H9 (cell line): ENCODE results near the gene EHBP1. TPM values are rescaled to one million over a fixed set of nuclear protein-coding genes. Genes with fewer than 3 reads are reported as not detected.

Experiments
- DNase-seq: peaks from one replicate; pipeline ENCODE4 v3.0.0-alpha.2; 2017
- H2AFZ ChIP-seq: one replicate; pipeline ENCODE4 v1.6.1; 2013; ENCODE audit warnings: mild to moderate bottlenecking, low read length, control low read depth, moderate library complexity
- H2AK5ac ChIP-seq: 2 replicates; pipeline ENCODE4 v1.6.1; 2013; ENCODE audit warnings: low read length, control low read depth, mixed read lengths; ENCODE audit not compliant: insufficient read length
- H2BK120ac ChIP-seq: one replicate; pipeline ENCODE4 v1.6.1; 2013; ENCODE audit warnings: low read depth, mild to moderate bottlenecking, low read length, control low read depth, inconsistent platforms; ENCODE audit not compliant: poor library complexity, severe bottlenecking
- H2BK12ac ChIP-seq: 2 replicates; pipeline ENCODE4 v1.6.1; 2013; ENCODE audit warnings: low read length, control low read depth, mixed read lengths, low read depth; ENCODE audit not compliant: insufficient read length
- H2BK15ac ChIP-seq: 2 replicates; pipeline ENCODE4 v1.6.1; 2013; ENCODE audit warnings: low read depth, low read length, control low read depth
- H2BK20ac ChIP-seq: one replicate; pipeline ENCODE4 v1.6.1; 2013; ENCODE audit warnings: low read depth, mild to moderate bottlenecking, low read length, control low read depth, inconsistent platforms; ENCODE audit not compliant: poor library complexity, severe bottlenecking
- H2BK5ac ChIP-seq: 2 replicates; pipeline ENCODE4 v1.6.1; 2013; ENCODE audit warnings: low read length, control low read depth, mixed read lengths; ENCODE audit not compliant: insufficient read length
- H3K14ac ChIP-seq: 2 replicates; pipeline ENCODE4 v1.6.1; 2013; ENCODE audit warnings: low read length, control low read depth; ENCODE audit not compliant: insufficient read depth
- H3K18ac ChIP-seq: 2 replicates; pipeline ENCODE4 v1.6.1; 2013; ENCODE audit warnings: low read depth, mild to moderate bottlenecking, mixed read lengths, low read length, control low read depth; ENCODE audit not compliant: insufficient read length
- H3K23ac ChIP-seq: 2 replicates; pipeline ENCODE4 v1.6.1; 2013; ENCODE audit warnings: low read length, control low read depth, mixed read lengths, low read depth; ENCODE audit not compliant: insufficient read length
- H3K23me2 ChIP-seq: 2 replicates; pipeline ENCODE4 v1.6.1; 2013; ENCODE audit warnings: low read depth, mild to moderate bottlenecking, mixed read lengths, low read length, control low read depth; ENCODE audit not compliant: insufficient read length, poor library complexity, severe bottlenecking
- H3K27ac ChIP-seq: 2 replicates; pipeline ENCODE4 v1.5.1; 2013; ENCODE audit warnings: low read length, control low read depth, mixed read lengths, low read depth; ENCODE audit not compliant: insufficient read length
- H3K27me3 ChIP-seq: 2 replicates; pipeline ENCODE4 v1.6.1; 2013; ENCODE audit warnings: low read length, control low read depth, inconsistent platforms; ENCODE audit not compliant: insufficient read depth
- H3K4ac ChIP-seq: 2 replicates; pipeline ENCODE4 v1.6.1; 2013; ENCODE audit warnings: low read depth, mild to moderate bottlenecking, control low read depth, inconsistent platforms, low read length, moderate library complexity
- H3K4me1 ChIP-seq: 2 replicates; pipeline ENCODE4 v1.6.1; 2013; ENCODE audit warnings: low read length, control low read depth, inconsistent platforms; ENCODE audit not compliant: insufficient read depth
- H3K4me2 ChIP-seq: 2 replicates; pipeline ENCODE4 v1.6.1; 2013; ENCODE audit warnings: low read length, control low read depth, mixed read lengths; ENCODE audit not compliant: insufficient read length, insufficient read depth
- H3K56ac ChIP-seq: 2 replicates; pipeline ENCODE4 v1.6.1; 2013; ENCODE audit warnings: low read depth, mild to moderate bottlenecking, mixed read lengths, low read length, control low read depth; ENCODE audit not compliant: insufficient read length
- H3K79me1 ChIP-seq: 2 replicates; pipeline ENCODE4 v1.6.1; 2013; ENCODE audit warnings: low read depth, mild to moderate bottlenecking, moderate library complexity, low read length, control low read depth, inconsistent platforms; ENCODE audit not compliant: insufficient read depth, poor library complexity, severe bottlenecking
- H3K79me2 ChIP-seq: 2 replicates; pipeline ENCODE4 v1.6.1; 2013; ENCODE audit warnings: low read length, control low read depth, inconsistent platforms; ENCODE audit not compliant: insufficient read depth
- H3K9ac ChIP-seq: 2 replicates; pipeline ENCODE4 v1.6.1; 2013; ENCODE audit warnings: low read length, control low read depth, mixed read lengths; ENCODE audit not compliant: insufficient read length; ENCODE audit errors: extremely low read depth
- H3K9me3 ChIP-seq: one replicate; pipeline ENCODE4 v1.6.1; 2013; ENCODE audit warnings: low read depth, low read length, inconsistent platforms; ENCODE audit not compliant: control insufficient read depth
- H3T11ph ChIP-seq: one replicate; pipeline ENCODE4 v1.6.1; 2013; ENCODE audit warnings: mild to moderate bottlenecking, low read length, control low read depth, inconsistent platforms
- H4K20me1 ChIP-seq: one replicate; pipeline ENCODE4 v1.6.1; 2013; ENCODE audit not compliant: control insufficient read depth, insufficient read length, insufficient read depth
- H4K5ac ChIP-seq: 2 replicates; pipeline ENCODE4 v1.6.1; 2013; ENCODE audit warnings: low read depth, mild to moderate bottlenecking, mixed read lengths, low read length, control low read depth; ENCODE audit not compliant: insufficient read length
- H4K8ac ChIP-seq: replicated peaks from 2 replicates; pipeline ENCODE4 v1.6.1; 2013; ENCODE audit warnings: low read length, control low read depth, mixed read lengths, low read depth; ENCODE audit not compliant: insufficient read length
- H4K91ac ChIP-seq: 2 replicates; pipeline ENCODE4 v1.6.1; 2013; ENCODE audit warnings: low read depth, mild to moderate bottlenecking, moderate library complexity, mixed read lengths, low read length, control low read depth; ENCODE audit not compliant: insufficient read length
- H3K27ac Mint-ChIP-seq, 3 experiments: 2 replicates in 2 of 3; 3 replicates in 1 of 3; pipeline ENCODE4 v1.8.0; 2020 to 2021; ENCODE audit warnings: mixed read lengths in 3 of 3, mild to moderate bottlenecking in 1 of 3, moderate library complexity in 1 of 3
- H3K27me3 Mint-ChIP-seq: 2 replicates; pipeline ENCODE4 v1.8.0; 2021; ENCODE audit warnings: low read depth, mild to moderate bottlenecking, moderate library complexity, mixed read lengths
- H3K36me3 Mint-ChIP-seq, 3 experiments: 2 replicates in 2 of 3; 3 replicates in 1 of 3; pipeline ENCODE4 v1.8.0; 2020 to 2021; ENCODE audit warnings: low read depth in 3 of 3, mixed read lengths in 3 of 3; ENCODE audit not compliant: insufficient read depth in 1 of 3
- H3K4me1 Mint-ChIP-seq, 2 experiments: 2 replicates each; pipeline ENCODE4 v1.8.0; 2020; ENCODE audit warnings: mixed read lengths in 2 of 2
- H3K4me3 Mint-ChIP-seq, 2 experiments: 2 replicates in 1 of 2; 3 replicates in 1 of 2; pipeline ENCODE4 v1.8.0; 2020 to 2021; ENCODE audit warnings: mild to moderate bottlenecking in 2 of 2, mixed read lengths in 2 of 2, moderate library complexity in 1 of 2
- H3K9me3 Mint-ChIP-seq, 2 experiments: 2 replicates in 1 of 2; 3 replicates in 1 of 2; pipeline ENCODE4 v1.8.0; 2020; ENCODE audit warnings: mild to moderate bottlenecking in 2 of 2, mixed read lengths in 2 of 2, moderate library complexity in 1 of 2
- CTCF ChIP-seq: fragments of 200-600 bp; sonication (generic); conservative IDR thresholded peaks from 3 replicates; pipeline ENCODE4 v1.8.0; 2021; ENCODE audit warnings: antibody characterized with exemption, mild to moderate bottlenecking
- WGBS: extraction: QIAGEN DNeasy Blood & Tissue Kit; methylation state at CpG from one replicate; pipeline ENCODE4 v1.1.7; 2013; ENCODE audit warnings: missing lambda C conversion rate, low lambda C conversion rate, mixed read lengths; ENCODE audit not compliant: insufficient read length; ENCODE audit errors: extremely low coverage; 5-methylcytosine and 5-hydroxymethylcytosine counted together
- long read RNA-seq: library from polyadenylated mRNA; unstranded; transcript quantifications from one replicate; pipeline ENCODE4 v2.0.0, GENCODE V29; 2020
- total RNA-seq: library from RNA; stranded (reverse); gene quantifications from 2 replicates; pipeline ENCODE4 v1.2.1, GENCODE V29; 2021

EHBP1 gene
- 32.4 and 35.6 TPM in 2 replicates for total RNA-seq
- long read RNA-seq, transcript EHBP1-204 (9 exons, 1,311 nt) = major isoform, 5 of 40 reads
- long read RNA-seq, partial matches to known transcripts = 20 of 40 reads
- long read RNA-seq, other reads (novel, unspliced or antisense) = 14 of 40 reads

GRCh38 chr2:62705007-62705829 is at the start of gene EHBP1:
TSS of gene EHBP1 (plus strand) at chr2:62705713. CDS start at chr2:62707192, 1,479 bp downstream.
- H2AFZ ChIP-seq = peak within 1 kb of the TSS; percentile 26
- no peaks in the 10 kb centered on the region; the same call in 1 of the 2 replicates for H3K4me1 ChIP-seq
- H3K4me2 ChIP-seq = peak within 1 kb of the TSS; percentile 89
- peak within 1 kb of the TSS; percentile 56 for H3K9ac ChIP-seq
- DNase-seq = peak; percentile 98
- H2BK120ac ChIP-seq = no peak within 1 kb of the TSS
- Mint-ChIP-seq H3K27me3 (no peaks in the 10 kb centered on the region), H3K4me3 (peak within 1 kb of the TSS; percentile 82 to 96), H3K27ac (peak within 1 kb of the TSS; percentile 36 to 97 (median 95)), H3K4me1 (peaks cover 28 to 29% of the 10 kb centered on the region in 2 experiments), H3K36me3 (peaks cover 5 to 10% (median 9%) of the 10 kb centered on the region in 3 experiments; a peak in 6 of 7 replicates), H3K9me3 (no peaks in the 10 kb centered on the region)
- no peak within 1 kb of the TSS for H3K23ac ChIP-seq
- H3K4ac ChIP-seq = no peak within 1 kb of the TSS
- no peaks in the 10 kb centered on the region for H4K20me1 ChIP-seq
- H3K79me2 ChIP-seq = peaks cover 5% of the 10 kb centered on the region; the same call in 1 of the 2 replicates
- peak within 1 kb of the TSS; percentile 23 for H3K18ac ChIP-seq
- no peak within 1 kb of the TSS for H4K5ac ChIP-seq
- no peak within 1 kb of the TSS for H4K91ac ChIP-seq
- no peak within 1 kb of the TSS for H2BK5ac ChIP-seq
- H3T11ph ChIP-seq = no peak within 1 kb of the TSS
- H3K27me3 ChIP-seq = no peaks in the 10 kb centered on the region
- H3K79me1 ChIP-seq = no peaks in the 10 kb centered on the region
- H2BK12ac ChIP-seq = no peak within 1 kb of the TSS
- no peak within 1 kb of the TSS for H3K27ac ChIP-seq
- H2BK20ac ChIP-seq = no peak within 1 kb of the TSS
- TF ChIP-seq CTCF = no peak
- WGBS = no CpG with 5 or more reads among the region's 45 CpGs
- H2AK5ac ChIP-seq = no peak within 1 kb of the TSS
- H4K8ac ChIP-seq = no peak within 1 kb of the TSS
- H3K23me2 ChIP-seq = peaks cover 7% of the 10 kb centered on the region
- no peaks in the 10 kb centered on the region for H3K9me3 ChIP-seq
- no peak within 1 kb of the TSS for H2BK15ac ChIP-seq
- H3K14ac ChIP-seq = peak within 1 kb of the TSS; percentile 46; the same call in 1 of the 2 replicates
- no peak within 1 kb of the TSS for H3K56ac ChIP-seq
